ENCODE measurements around the gene PIGU.

Gene PIGU

DNA sequence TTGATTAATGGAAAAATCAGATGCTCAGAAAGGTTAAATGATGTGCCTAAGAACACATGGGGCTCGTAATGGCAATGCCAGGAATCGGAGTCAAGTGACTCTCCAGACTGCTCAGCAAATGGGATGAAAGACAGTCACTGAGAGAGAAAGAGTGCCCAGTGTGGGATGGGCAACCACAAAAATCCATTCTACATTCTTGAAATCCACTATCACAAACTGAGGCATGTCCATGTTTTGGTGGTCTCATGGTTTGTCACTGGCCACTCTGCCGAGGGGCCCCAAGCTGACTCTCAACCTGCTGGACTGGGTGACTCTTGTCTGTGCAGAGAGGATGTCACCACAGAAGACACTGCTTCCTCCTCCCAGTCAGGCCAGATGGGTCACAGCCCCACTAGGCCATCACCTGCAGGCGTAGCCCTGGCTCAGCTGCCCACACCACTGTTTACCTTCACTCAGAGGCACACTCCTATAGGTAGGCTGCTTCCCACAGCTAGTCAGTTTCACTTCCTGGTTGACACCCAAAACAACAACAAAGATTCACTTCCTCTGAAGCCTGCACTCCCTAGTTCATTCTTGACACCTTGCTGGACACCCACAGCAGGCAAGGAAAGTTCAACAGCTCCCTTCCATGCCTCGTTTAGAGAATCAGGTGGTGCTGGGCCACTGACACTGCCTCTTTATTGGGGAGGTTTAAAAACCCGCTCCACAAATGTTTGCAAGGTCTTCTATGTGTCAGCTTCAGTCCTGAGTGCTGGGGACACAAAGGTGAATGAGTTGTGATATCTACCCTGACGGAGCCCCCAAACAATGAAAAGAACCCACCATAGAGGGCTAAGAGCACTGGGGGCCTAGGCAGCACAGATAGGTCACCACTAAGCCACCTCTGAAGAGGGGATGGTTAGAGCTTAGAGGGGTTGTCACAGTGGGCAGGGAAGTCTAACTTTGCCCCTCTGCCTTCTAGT, 96.6 kb downstream of the PIGU start:
- Histone ChIP-seq H2BK5ac (ENCODE audit: low read depth, low read length, poor library complexity, severe bottlenecking) (no peak overlapping the region), H3K4ac (ENCODE audit: low read depth in 1 of 2, low read length in 2 of 2) (no peak overlapping the region), H2BK120ac (ENCODE audit: low read depth, low read length) (no peak overlapping the region), H3K79me1 (replicated peaks; ENCODE audit: low read length, poor library complexity, severe bottlenecking) (no peaks in the 10 kb centered on the region), H2BK12ac (ENCODE audit: low read length in 2 of 2) (peak overlapping the region in 1 of 2 experiments; percentile 70), H2AFZ (ENCODE audit: low read depth, low read length) (no peak overlapping the region), H3K9me3 (ENCODE audit: control insufficient read depth, low read length) (no peaks in the 10 kb centered on the region), H3K4me3 (ENCODE audit: insufficient read depth in 1 of 2, low read depth in 1 of 2, low read length in 2 of 2) (no peak overlapping the region), H4K91ac (ENCODE audit: low read length) (no peak overlapping the region), H2BK15ac (ENCODE audit: low read depth, poor library complexity, severe bottlenecking) (no peak overlapping the region), H3K36me3 (ENCODE audit: control insufficient read depth in 1 of 2, insufficient read depth in 2 of 2, low read depth in 1 of 2, low read length in 2 of 2) (peaks cover 3 to 27% of the 10 kb centered on the region in 2 experiments), H3K27me3 (ENCODE audit: control insufficient read depth in 1 of 2, insufficient read depth in 1 of 2, low read length in 2 of 2) (no peaks in the 10 kb centered on the region), H3K23ac (ENCODE audit: low read length in 2 of 2) (peak overlapping the region in 1 of 2 experiments; percentile 34), H3K14ac (ENCODE audit: low read length in 2 of 2) (peak overlapping the region in 1 of 2 experiments; percentile 7), H3K9ac (ENCODE audit: low read length) (no peak overlapping the region), H2AK5ac (ENCODE audit: low read length, severe bottlenecking) (peak overlapping the region; percentile 44), H3K4me1 (ENCODE audit: control insufficient read depth, insufficient read depth, low read depth, low read length) (peaks cover 17% of the 10 kb centered on the region), H3K4me2 (ENCODE audit: low read length, poor library complexity, severe bottlenecking) (no peak overlapping the region), H3K27ac (ENCODE audit: low read length, poor library complexity, severe bottlenecking) (no peak overlapping the region), H4K8ac (ENCODE audit: low read length) (no peak overlapping the region), H3K18ac (ENCODE audit: low read depth in 1 of 2, low read length in 2 of 2) (peak overlapping the region in 1 of 2 experiments; percentile 35)
- 91% methylated on average over 7 of the region's 7 CpGs for WGBS
- DNase-seq = no peak

DNA sequence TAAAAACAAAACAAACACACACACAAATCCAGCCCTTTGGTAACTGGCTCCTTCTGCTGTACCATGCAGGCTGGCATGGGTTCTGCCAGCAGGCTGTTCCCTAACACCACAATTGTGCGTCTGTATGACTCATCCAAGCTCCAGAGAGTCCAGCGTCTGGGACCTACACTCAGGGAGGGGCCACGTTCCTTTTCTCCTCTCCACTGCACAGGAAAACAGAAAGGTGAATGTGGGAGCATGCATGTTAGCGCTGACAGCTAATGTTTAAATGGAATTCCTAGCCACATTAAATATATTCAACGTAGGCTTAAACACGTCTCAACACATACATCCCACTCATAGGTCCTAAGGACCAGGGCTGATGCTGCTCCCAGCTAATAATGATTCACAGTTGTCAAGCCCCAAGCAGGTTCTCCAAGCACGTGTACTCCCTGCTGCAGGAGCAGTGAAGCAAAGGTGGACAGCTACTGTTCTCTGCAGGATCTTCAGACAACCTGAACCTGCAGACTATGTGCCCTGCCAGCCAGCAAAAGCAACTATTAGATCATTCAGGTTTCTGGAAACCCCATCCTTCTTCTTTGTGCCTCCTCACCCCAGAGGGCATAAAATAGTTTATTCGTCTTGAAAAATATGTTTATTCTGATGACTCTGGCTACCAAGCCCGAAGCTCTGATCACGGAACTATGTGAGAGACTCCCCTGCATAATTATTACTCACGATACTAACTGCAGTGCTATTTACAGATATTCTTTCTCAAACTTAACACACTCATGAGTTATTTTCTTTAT, 97.5 kb downstream of the PIGU start:
- no peak overlapping the region for H4K8ac ChIP-seq (ENCODE audit: low read length)
- H3K4me3 ChIP-seq (ENCODE audit: insufficient read depth in 1 of 2, low read depth in 1 of 2, low read length in 2 of 2) = no peak overlapping the region
- no peak overlapping the region for H2AFZ ChIP-seq (ENCODE audit: low read depth, low read length)
- no peak overlapping the region for H3K27ac ChIP-seq (ENCODE audit: low read length, poor library complexity, severe bottlenecking)
- H3K4me1 ChIP-seq (ENCODE audit: control insufficient read depth, insufficient read depth, low read depth, low read length) = peaks cover 17% of the 10 kb centered on the region
- H3K4ac ChIP-seq (ENCODE audit: low read depth in 1 of 2, low read length in 2 of 2) = no peak overlapping the region
- H3K23ac ChIP-seq (ENCODE audit: low read length in 2 of 2) = no peak overlapping the region
- no peak overlapping the region for H2BK12ac ChIP-seq (ENCODE audit: low read length in 2 of 2)
- no peak overlapping the region for H2BK120ac ChIP-seq (ENCODE audit: low read depth, low read length)
- no peak overlapping the region for H3K14ac ChIP-seq (ENCODE audit: low read length in 2 of 2)
- H3K36me3 ChIP-seq (ENCODE audit: control insufficient read depth in 1 of 2, insufficient read depth in 2 of 2, low read depth in 1 of 2, low read length in 2 of 2) = peaks cover 9 to 31% of the 10 kb centered on the region in 2 experiments
- 62% methylated on average over 10 of the region's 11 CpGs for WGBS
- no peak overlapping the region for H2BK5ac ChIP-seq (ENCODE audit: low read depth, low read length, poor library complexity, severe bottlenecking)
- H3K9me3 ChIP-seq (ENCODE audit: control insufficient read depth, low read length) = no peaks in the 10 kb centered on the region
- DNase-seq = peak; percentile 82
- no peaks in the 10 kb centered on the region for H3K79me1 ChIP-seq (replicated peaks; ENCODE audit: low read length, poor library complexity, severe bottlenecking)
- H2BK15ac ChIP-seq (ENCODE audit: low read depth, poor library complexity, severe bottlenecking) = no peak overlapping the region
- H3K27me3 ChIP-seq (ENCODE audit: control insufficient read depth in 1 of 2, insufficient read depth in 1 of 2, low read length in 2 of 2) = no peaks in the 10 kb centered on the region
- H3K9ac ChIP-seq (ENCODE audit: low read length) = peak overlapping the region; percentile 28
- peak overlapping the region in 1 of 2 experiments; percentile 69 for H3K18ac ChIP-seq (ENCODE audit: low read depth in 1 of 2, low read length in 2 of 2)
- H4K91ac ChIP-seq (ENCODE audit: low read length) = peak overlapping the region; percentile 23
- H3K4me2 ChIP-seq (ENCODE audit: low read length, poor library complexity, severe bottlenecking) = no peak overlapping the region
- H2AK5ac ChIP-seq (ENCODE audit: low read length, severe bottlenecking) = no peak overlapping the region

DNA sequence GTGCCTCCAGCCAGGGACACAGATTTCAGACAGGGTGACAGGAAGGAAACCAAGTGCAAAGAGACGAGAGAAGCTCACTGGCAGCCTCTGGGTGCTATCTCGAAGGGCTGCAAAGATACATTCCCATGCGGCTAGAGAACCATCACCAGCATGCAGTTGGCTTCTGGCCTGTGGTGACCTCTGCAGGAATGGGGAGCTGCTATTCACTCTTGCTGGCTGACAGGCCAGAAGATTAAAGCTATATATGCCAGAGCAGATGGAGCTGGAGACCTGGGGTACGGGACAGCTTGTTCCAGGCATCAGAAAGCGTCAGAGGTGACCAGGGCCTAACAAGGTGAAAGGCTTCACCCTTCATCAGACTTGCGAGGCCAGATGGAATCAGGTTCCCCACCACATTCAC, 98.4 kb downstream of the PIGU start:
- WGBS = 77% methylated on average over 6 of the region's 6 CpGs
- Histone ChIP-seq H2BK15ac (ENCODE audit: low read depth, poor library complexity, severe bottlenecking) (no peak overlapping the region), H2BK120ac (ENCODE audit: low read depth, low read length) (no peak overlapping the region), H3K4me1 (ENCODE audit: control insufficient read depth, insufficient read depth, low read depth, low read length) (peaks cover 17% of the 10 kb centered on the region), H3K18ac (ENCODE audit: low read depth in 1 of 2, low read length in 2 of 2) (no peak overlapping the region), H3K14ac (ENCODE audit: low read length in 2 of 2) (no peak overlapping the region), H3K23ac (ENCODE audit: low read length in 2 of 2) (no peak overlapping the region), H3K36me3 (ENCODE audit: control insufficient read depth in 1 of 2, insufficient read depth in 2 of 2, low read depth in 1 of 2, low read length in 2 of 2) (peaks cover 16 to 30% of the 10 kb centered on the region in 2 experiments), H3K79me1 (replicated peaks; ENCODE audit: low read length, poor library complexity, severe bottlenecking) (no peaks in the 10 kb centered on the region), H3K27ac (ENCODE audit: low read length, poor library complexity, severe bottlenecking) (no peak overlapping the region), H3K27me3 (ENCODE audit: control insufficient read depth in 1 of 2, insufficient read depth in 1 of 2, low read length in 2 of 2) (no peaks in the 10 kb centered on the region), H2BK5ac (ENCODE audit: low read depth, low read length, poor library complexity, severe bottlenecking) (no peak overlapping the region), H3K9ac (ENCODE audit: low read length) (peak overlapping the region; percentile 28), H2AFZ (ENCODE audit: low read depth, low read length) (no peak overlapping the region), H3K4me3 (ENCODE audit: insufficient read depth in 1 of 2, low read depth in 1 of 2, low read length in 2 of 2) (peak overlapping the region in 1 of 2 experiments; percentile 51), H4K8ac (ENCODE audit: low read length) (no peak overlapping the region), H3K4ac (ENCODE audit: low read depth in 1 of 2, low read length in 2 of 2) (no peak overlapping the region), H2BK12ac (ENCODE audit: low read length in 2 of 2) (no peak overlapping the region), H4K91ac (ENCODE audit: low read length) (no peak overlapping the region), H3K9me3 (ENCODE audit: control insufficient read depth, low read length) (no peaks in the 10 kb centered on the region), H2AK5ac (ENCODE audit: low read length, severe bottlenecking) (no peak overlapping the region), H3K4me2 (ENCODE audit: low read length, poor library complexity, severe bottlenecking) (no peak overlapping the region)
- no peak for DNase-seq

DNA sequence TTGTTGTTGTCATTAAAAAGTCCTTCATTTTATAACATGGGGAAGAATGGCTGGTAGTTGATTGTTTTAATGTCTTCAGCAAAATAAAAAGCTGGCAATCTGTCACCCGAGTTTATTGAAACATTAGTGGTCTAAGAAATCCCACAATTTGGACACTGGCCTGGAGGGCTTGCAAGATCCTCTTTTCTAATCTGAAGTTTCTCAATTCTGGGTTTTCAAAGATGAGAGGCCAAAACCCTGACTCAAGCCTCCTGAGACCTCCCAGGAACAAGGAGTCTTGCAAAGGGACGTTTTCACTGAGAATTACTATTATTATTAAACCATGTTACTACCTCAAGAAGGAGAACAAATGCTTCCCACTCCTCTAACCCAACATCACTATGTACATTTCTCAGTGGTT, 98.9 kb downstream of the PIGU start:
- Histone ChIP-seq H4K91ac (ENCODE audit: low read length) (no peak overlapping the region), H3K27me3 (ENCODE audit: control insufficient read depth in 1 of 2, insufficient read depth in 1 of 2, low read length in 2 of 2) (no peaks in the 10 kb centered on the region), H4K8ac (ENCODE audit: low read length) (no peak overlapping the region), H3K79me1 (replicated peaks; ENCODE audit: low read length, poor library complexity, severe bottlenecking) (no peaks in the 10 kb centered on the region), H2AFZ (ENCODE audit: low read depth, low read length) (no peak overlapping the region), H2BK12ac (ENCODE audit: low read length in 2 of 2) (no peak overlapping the region), H3K4me3 (ENCODE audit: insufficient read depth in 1 of 2, low read depth in 1 of 2, low read length in 2 of 2) (peak overlapping the region in 1 of 2 experiments; percentile 51), H2BK15ac (ENCODE audit: low read depth, poor library complexity, severe bottlenecking) (no peak overlapping the region), H3K4ac (ENCODE audit: low read depth in 1 of 2, low read length in 2 of 2) (no peak overlapping the region), H3K4me1 (ENCODE audit: control insufficient read depth, insufficient read depth, low read depth, low read length) (peaks cover 17% of the 10 kb centered on the region), H3K9me3 (ENCODE audit: control insufficient read depth, low read length) (no peaks in the 10 kb centered on the region), H2BK120ac (ENCODE audit: low read depth, low read length) (no peak overlapping the region), H3K23ac (ENCODE audit: low read length in 2 of 2) (no peak overlapping the region), H3K18ac (ENCODE audit: low read depth in 1 of 2, low read length in 2 of 2) (no peak overlapping the region), H3K36me3 (ENCODE audit: control insufficient read depth in 1 of 2, insufficient read depth in 2 of 2, low read depth in 1 of 2, low read length in 2 of 2) (peaks cover 18 to 26% of the 10 kb centered on the region in 2 experiments), H3K27ac (ENCODE audit: low read length, poor library complexity, severe bottlenecking) (no peak overlapping the region), H3K4me2 (ENCODE audit: low read length, poor library complexity, severe bottlenecking) (no peak overlapping the region), H3K9ac (ENCODE audit: low read length) (peak overlapping the region; percentile 35), H2AK5ac (ENCODE audit: low read length, severe bottlenecking) (no peak overlapping the region), H2BK5ac (ENCODE audit: low read depth, low read length, poor library complexity, severe bottlenecking) (no peak overlapping the region), H3K14ac (ENCODE audit: low read length in 2 of 2) (no peak overlapping the region)
- WGBS = 88% methylated on average over 2 of the region's 2 CpGs
- DNase-seq = no peak
